Femur (tissue), 1 donor: Measurements from ENCODE around the gene METTL13.

Source experiments
- DNase-seq: peaks from one replicate; pipeline ENCODE4 v3.0.0-alpha.2; 2017

The METTL13 gene

GRCh38 chr1:171781176-171781875 is at the start of gene METTL13:
Gene METTL13, plus strand, starts transcription at chr1:171781660. Its CDS starts 308 bp downstream, at chr1:171781968.
- DNase-seq: peak; percentile 100

GRCh38 chr1:171736196-171736595 is 45.3 kb upstream of the METTL13 start:
- no peak for DNase-seq

- no peak for DNase-seq
Measured at GRCh38 chr1:171738911-171739310, 42.5 kb upstream of the METTL13 start.

- DNase-seq: no peak
Measured at GRCh38 chr1:171739656-171740055, 41.8 kb upstream of the METTL13 start.

GRCh38 chr1:171740356-171740863 is 41.0 kb upstream of the METTL13 start:
- no peak for DNase-seq

GRCh38 chr1:171740987-171741871 is 40.2 kb upstream of the METTL13 start:
- DNase-seq: peak; percentile 55

GRCh38 chr1:171741872-171742576 is 39.4 kb upstream of the METTL13 start, which contains the start of gene VAMP4:
Gene VAMP4, minus strand, starts transcription at chr1:171742065. Its CDS starts 3,651 bp downstream, at chr1:171738414.
- peak; percentile 93 for DNase-seq

- peak; percentile 60 for DNase-seq
Measured at GRCh38 chr1:171742577-171742922, 38.9 kb upstream of the METTL13 start.

GRCh38 chr1:171743081-171743870 is 38.2 kb upstream of the METTL13 start:
- no peak for DNase-seq

GRCh38 chr1:171744986-171745385 is 36.5 kb upstream of the METTL13 start:
- no peak for DNase-seq

GRCh38 chr1:171748651-171749050 is 32.8 kb upstream of the METTL13 start:
- DNase-seq: no peak

GRCh38 chr1:171751221-171751620 is 30.2 kb upstream of the METTL13 start:
- DNase-seq: no peak

GRCh38 chr1:171753182-171753581 is 28.3 kb upstream of the METTL13 start:
- no peak for DNase-seq

- DNase-seq: no peak
Measured at GRCh38 chr1:171753685-171754352, 27.6 kb upstream of the METTL13 start.

GRCh38 chr1:171754353-171754705 is 27.1 kb upstream of the METTL13 start:
- no peak for DNase-seq

GRCh38 chr1:171754971-171755370 is 26.5 kb upstream of the METTL13 start:
- DNase-seq: no peak

GRCh38 chr1:171756856-171757255 is 24.6 kb upstream of the METTL13 start:
- DNase-seq: no peak

- DNase-seq: no peak
Measured at GRCh38 chr1:171758011-171758410, 23.4 kb upstream of the METTL13 start.

GRCh38 chr1:171762143-171762563 is 19.3 kb upstream of the METTL13 start:
- no peak for DNase-seq

- DNase-seq: no peak
Measured at GRCh38 chr1:171763764-171764163, 17.7 kb upstream of the METTL13 start.

GRCh38 chr1:171769171-171769570 is 12.3 kb upstream of the METTL13 start:
- no peak for DNase-seq

GRCh38 chr1:171769754-171770153 is 11.7 kb upstream of the METTL13 start:
- no peak for DNase-seq
